Measurements from ENCODE around the gene SULT2B1. TPM values are rescaled to one million over a fixed set of nuclear protein-coding genes. Genes with fewer than 3 reads are reported as not detected.

SULT2B1 gene
- total RNA-seq, 1 experiment from 2014 or later, result 6.2 TPM

- H3K79me2 ChIP-seq (ENCODE audit: low read depth), result no peaks in the 10 kb centered on the region
- H2AFZ ChIP-seq, result no peak overlapping the region
- no peaks in the 10 kb centered on the region for H3K36me3 ChIP-seq (ENCODE audit: low read depth)
- H3K4me1 ChIP-seq (replicated peaks; ENCODE audit: insufficient read depth), result 0 out of 2 replicates have a peak, but pooled peaks cover 5% of the 10 kb centered on the region
- H3K4me3 ChIP-seq, result no peak overlapping the region
- no peaks in the 10 kb centered on the region for H3K9me3 ChIP-seq (ENCODE audit: insufficient read depth, low read depth)
- TF ChIP-seq CTCF (conservative IDR thresholded peaks at IDR 0.05), result no peak
- no peak for TF ChIP-seq EZH2 (IDR thresholded peaks at IDR 0.05; ENCODE audit: low read depth)
- H3K27me3 ChIP-seq (ENCODE audit: insufficient read depth, low read depth), result no peaks in the 10 kb centered on the region
- H3K9me2 ChIP-seq (ENCODE audit: insufficient read depth), result no peaks in the 10 kb centered on the region
- no TSS peak for BruUV-seq (replicated peaks)
- H3K4me2 ChIP-seq, result no peak overlapping the region
- CTCF ChIA-PET, result no interaction called here
- POLR2A ChIA-PET (ENCODE audit: unreplicated experiment), result no interaction called here
- H3K27ac ChIP-seq, result no peak overlapping the region
- no peak for DNase-seq
- intact Hi-C loops (cut with micrococcal nuclease; ENCODE audit: unreplicated experiment), result no loop called here
- no peaks in the 10 kb centered on the region for H4K20me1 ChIP-seq (ENCODE audit: insufficient read depth)
- 0 out of 2 replicates have a peak, but pooled peaks cover 13% of the 10 kb centered on the region for H3F3A ChIP-seq (ENCODE audit: insufficient read depth, low read depth)
These were observed 51.0 kb downstream of the SULT2B1 start for GRCh38 chr19:48603001-48603400.

GRCh38 chr19:48603449-48603848 is 51.5 kb downstream of the SULT2B1 start:
- Histone ChIP-seq H3K4me1 (replicated peaks; ENCODE audit: insufficient read depth) (0 out of 2 replicates have a peak, but pooled peaks cover 5% of the 10 kb centered on the region), H3K27ac (no peak overlapping the region), H3K27me3 (ENCODE audit: insufficient read depth, low read depth) (no peaks in the 10 kb centered on the region), H3K9me3 (ENCODE audit: insufficient read depth, low read depth) (no peaks in the 10 kb centered on the region), H3K36me3 (ENCODE audit: low read depth) (no peaks in the 10 kb centered on the region), H3K4me2 (no peak overlapping the region), H3F3A (ENCODE audit: insufficient read depth, low read depth) (0 out of 2 replicates have a peak, but pooled peaks cover 13% of the 10 kb centered on the region), H2AFZ (no peak overlapping the region), H3K4me3 (no peak overlapping the region), H3K79me2 (ENCODE audit: low read depth) (no peaks in the 10 kb centered on the region), H4K20me1 (ENCODE audit: insufficient read depth) (no peaks in the 10 kb centered on the region), H3K9me2 (ENCODE audit: insufficient read depth) (no peaks in the 10 kb centered on the region)
- POLR2A ChIA-PET (ENCODE audit: unreplicated experiment), result no interaction called here
- CTCF ChIA-PET, result no interaction called here
- intact Hi-C loops (cut with micrococcal nuclease; ENCODE audit: unreplicated experiment), result no loop called here
- BruUV-seq (replicated peaks), result no TSS peak
- no peak for TF ChIP-seq EZH2 (IDR thresholded peaks at IDR 0.05; ENCODE audit: low read depth)
- no peak for TF ChIP-seq CTCF (conservative IDR thresholded peaks at IDR 0.05)
- DNase-seq, result peak in 1 of 2 experiments; percentile 21

- TF ChIP-seq EZH2 (IDR thresholded peaks at IDR 0.05; ENCODE audit: low read depth) (no peak), CTCF (conservative IDR thresholded peaks at IDR 0.05) (no peak)
- H3K36me3 ChIP-seq (ENCODE audit: low read depth), result no peaks in the 10 kb centered on the region
- H3K27ac ChIP-seq, result no peak overlapping the region
- no peaks in the 10 kb centered on the region for H3K79me2 ChIP-seq (ENCODE audit: low read depth)
- no peaks in the 10 kb centered on the region for H3K9me2 ChIP-seq (ENCODE audit: insufficient read depth)
- H3K4me3 ChIP-seq, result no peak overlapping the region
- intact Hi-C loops (cut with micrococcal nuclease; ENCODE audit: unreplicated experiment), result no loop called here
- BruUV-seq (replicated peaks), result no TSS peak
- no peak overlapping the region for H3K4me2 ChIP-seq
- H3F3A ChIP-seq (ENCODE audit: insufficient read depth, low read depth), result 0 out of 2 replicates have a peak, but pooled peaks cover 13% of the 10 kb centered on the region
- H2AFZ ChIP-seq, result no peak overlapping the region
- no peaks in the 10 kb centered on the region for H4K20me1 ChIP-seq (ENCODE audit: insufficient read depth)
- no peaks in the 10 kb centered on the region for H3K9me3 ChIP-seq (ENCODE audit: insufficient read depth, low read depth)
- POLR2A ChIA-PET (ENCODE audit: unreplicated experiment), result no interaction called here
- peak in 1 of 2 experiments; percentile 45 for DNase-seq
- no peaks in the 10 kb centered on the region for H3K27me3 ChIP-seq (ENCODE audit: insufficient read depth, low read depth)
- H3K4me1 ChIP-seq (replicated peaks; ENCODE audit: insufficient read depth), result 0 out of 2 replicates have a peak, but pooled peaks cover 5% of the 10 kb centered on the region
- CTCF ChIA-PET, result no interaction called here
These were observed 51.9 kb downstream of the SULT2B1 start for GRCh38 chr19:48603850-48604249.
